Mesenchymal stem cell (in vitro differentiated cells and primary cell): ENCODE measurements around the gene HIVEP3.

Experiments
- DNase-seq: peaks from one replicate; pipeline ENCODE4 v3.0.0-alpha.2; 2013
- H2AFZ ChIP-seq: one replicate; pipeline ENCODE4 v1.6.1; 2013; ENCODE audit warnings: low read depth, mild to moderate bottlenecking, control low read depth, inconsistent platforms, low read length, moderate library complexity
- H2AK5ac ChIP-seq: 2 replicates; pipeline ENCODE4 v1.6.1; 2013; ENCODE audit warnings: low read length, moderate library complexity, mild to moderate bottlenecking, inconsistent platforms; ENCODE audit not compliant: severe bottlenecking
- H2BK120ac ChIP-seq: one replicate; pipeline ENCODE4 v1.6.1; 2013; ENCODE audit warnings: low read depth, mild to moderate bottlenecking, inconsistent platforms, low read length, moderate library complexity
- H2BK12ac ChIP-seq, 2 experiments: one replicate each; pipeline ENCODE4 v1.6.1; 2013; ENCODE audit warnings: inconsistent platforms in 2 of 2, low read length in 2 of 2, mild to moderate bottlenecking in 2 of 2, moderate library complexity in 2 of 2, control low read depth in 1 of 2
- H2BK15ac ChIP-seq: one replicate; pipeline ENCODE4 v1.6.1; 2013; ENCODE audit warnings: mild to moderate bottlenecking, low read depth, inconsistent platforms; ENCODE audit not compliant: poor library complexity, severe bottlenecking
- H2BK5ac ChIP-seq: 2 replicates; pipeline ENCODE4 v1.6.1; 2013; ENCODE audit warnings: low read depth, mild to moderate bottlenecking, low read length, control low read depth, inconsistent platforms; ENCODE audit not compliant: poor library complexity, severe bottlenecking
- H3K14ac ChIP-seq, 2 experiments: one replicate each; pipeline ENCODE4 v1.6.1; 2013; ENCODE audit warnings: inconsistent platforms in 2 of 2, low read length in 2 of 2, control low read depth in 1 of 2, mild to moderate bottlenecking in 1 of 2, moderate library complexity in 1 of 2
- H3K18ac ChIP-seq, 2 experiments: one replicate each; pipeline ENCODE4 v1.6.1; 2013; ENCODE audit warnings: inconsistent platforms in 2 of 2, low read length in 2 of 2, control low read depth in 1 of 2, low read depth in 1 of 2, mild to moderate bottlenecking in 1 of 2
- H3K23ac ChIP-seq, 2 experiments: one replicate each; pipeline ENCODE4 v1.6.1; 2013; ENCODE audit warnings: inconsistent platforms in 2 of 2, low read length in 2 of 2, mild to moderate bottlenecking in 2 of 2, moderate library complexity in 2 of 2, control low read depth in 1 of 2
- H3K27ac ChIP-seq: 2 replicates; pipeline ENCODE4 v1.5.1; 2013; ENCODE audit warnings: mild to moderate bottlenecking, moderate library complexity, low read length, control low read depth, inconsistent platforms; ENCODE audit not compliant: poor library complexity, severe bottlenecking
- H3K27me3 ChIP-seq, 2 experiments: 2 replicates each; pipeline versions ENCODE4 v1.6.1 to v1.7.0; 2013; ENCODE audit warnings: low read length in 2 of 2, mild to moderate bottlenecking in 2 of 2, moderate library complexity in 2 of 2, control low read depth in 1 of 2, inconsistent platforms in 1 of 2; ENCODE audit not compliant: control insufficient read depth in 1 of 2, insufficient read depth in 1 of 2
- H3K36me3 ChIP-seq, 2 experiments: 2 replicates each; pipeline versions ENCODE4 v1.6.1 to v1.7.0; 2013; ENCODE audit warnings: low read length in 2 of 2, control low read depth in 1 of 2, inconsistent platforms in 1 of 2, low read depth in 1 of 2, mild to moderate bottlenecking in 1 of 2; ENCODE audit not compliant: insufficient read depth in 2 of 2, control insufficient read depth in 1 of 2
- H3K4ac ChIP-seq, 2 experiments: one replicate each; pipeline ENCODE4 v1.6.1; 2013; ENCODE audit warnings: inconsistent platforms in 2 of 2, low read length in 2 of 2, mild to moderate bottlenecking in 2 of 2, moderate library complexity in 2 of 2, control low read depth in 1 of 2, low read depth in 1 of 2
- H3K4me1 ChIP-seq: 2 replicates; pipeline ENCODE4 v1.6.1; 2013; ENCODE audit warnings: low read depth, low read length, control low read depth; ENCODE audit not compliant: control insufficient read depth, insufficient read depth
- H3K4me2 ChIP-seq: 2 replicates; pipeline ENCODE4 v1.6.1; 2013; ENCODE audit warnings: low read length, mild to moderate bottlenecking, inconsistent platforms; ENCODE audit not compliant: poor library complexity, severe bottlenecking
- H3K4me3 ChIP-seq, 2 experiments: 2 replicates each; pipeline versions ENCODE4 v1.5.1 to v1.7.0; 2013; ENCODE audit warnings: low read length in 2 of 2, mild to moderate bottlenecking in 2 of 2, control low read depth in 1 of 2, low read depth in 1 of 2; ENCODE audit not compliant: insufficient read depth in 1 of 2
- H3K79me1 ChIP-seq: replicated peaks from 2 replicates; pipeline ENCODE4 v1.6.1; 2013; ENCODE audit warnings: mild to moderate bottlenecking, control low read depth, low read length, inconsistent platforms; ENCODE audit not compliant: poor library complexity, severe bottlenecking
- H3K9ac ChIP-seq: 2 replicates; pipeline ENCODE4 v1.7.0; 2013; ENCODE audit warnings: mild to moderate bottlenecking, low read length, moderate library complexity
- H3K9me3 ChIP-seq: 2 replicates; pipeline ENCODE4 v1.7.0; 2013; ENCODE audit warnings: mild to moderate bottlenecking, low read length; ENCODE audit not compliant: control insufficient read depth
- H4K8ac ChIP-seq: one replicate; pipeline ENCODE4 v1.6.1; 2013; ENCODE audit warnings: inconsistent platforms, mild to moderate bottlenecking, low read length, moderate library complexity
- H4K91ac ChIP-seq: one replicate; pipeline ENCODE4 v1.6.1; 2013; ENCODE audit warnings: mild to moderate bottlenecking, low read length, inconsistent platforms
- WGBS: methylation state at CpG from one replicate; pipeline ENCODE4 v1.1.7; 2013; ENCODE audit warnings: mixed read lengths; 5-methylcytosine and 5-hydroxymethylcytosine counted together

The HIVEP3 gene

DNA sequence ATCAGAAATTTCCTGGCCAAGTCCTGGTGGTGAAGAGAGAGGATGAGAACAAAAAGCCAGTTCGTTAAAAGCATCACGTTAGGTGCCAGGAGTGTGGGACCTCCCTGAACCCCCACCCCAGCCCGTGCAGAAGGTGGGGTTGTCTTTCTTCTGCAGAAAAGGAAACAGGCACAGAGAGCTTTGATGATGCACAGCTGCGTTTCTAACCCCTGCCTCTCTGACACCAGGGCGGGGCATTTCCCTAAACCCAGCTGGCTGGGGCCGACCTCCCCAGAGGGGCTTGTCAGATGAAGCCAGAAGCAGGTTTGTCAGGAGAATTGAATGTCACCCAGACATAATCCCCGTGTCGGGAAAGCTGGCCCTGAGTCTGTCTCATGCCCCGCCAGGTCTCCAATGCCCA is 244.9 kb downstream of the HIVEP3 start:
- H3K27ac ChIP-seq = no peak overlapping the region
- H3K36me3 ChIP-seq = no peaks in the 10 kb centered on the region
- no peak overlapping the region for H3K23ac ChIP-seq
- peaks cover 43% of the 10 kb centered on the region for H3K4me1 ChIP-seq
- no peak overlapping the region for H2BK15ac ChIP-seq
- H3K4me3 ChIP-seq = no peak overlapping the region
- 71% methylated on average over 6 of the region's 9 CpGs for WGBS
- H3K14ac ChIP-seq = no peak overlapping the region
- no peaks in the 10 kb centered on the region for H3K9me3 ChIP-seq
- no peak overlapping the region for H3K9ac ChIP-seq
- H2BK5ac ChIP-seq = no peak overlapping the region
- no peak overlapping the region for H4K91ac ChIP-seq
- H3K4me2 ChIP-seq = no peak overlapping the region
- H2AFZ ChIP-seq = no peak overlapping the region
- H3K18ac ChIP-seq = no peak overlapping the region
- H3K27me3 ChIP-seq = peaks cover 0 to 29% of the 10 kb centered on the region in 2 experiments
- H2AK5ac ChIP-seq = peak overlapping the region; percentile 29
- peak overlapping the region in 1 of 2 experiments; percentile 13 for H2BK12ac ChIP-seq
- no peak overlapping the region for H3K4ac ChIP-seq
- no peak for DNase-seq
- no peak overlapping the region for H4K8ac ChIP-seq
- H2BK120ac ChIP-seq = no peak overlapping the region
- H3K79me1 ChIP-seq = no peaks in the 10 kb centered on the region

DNA sequence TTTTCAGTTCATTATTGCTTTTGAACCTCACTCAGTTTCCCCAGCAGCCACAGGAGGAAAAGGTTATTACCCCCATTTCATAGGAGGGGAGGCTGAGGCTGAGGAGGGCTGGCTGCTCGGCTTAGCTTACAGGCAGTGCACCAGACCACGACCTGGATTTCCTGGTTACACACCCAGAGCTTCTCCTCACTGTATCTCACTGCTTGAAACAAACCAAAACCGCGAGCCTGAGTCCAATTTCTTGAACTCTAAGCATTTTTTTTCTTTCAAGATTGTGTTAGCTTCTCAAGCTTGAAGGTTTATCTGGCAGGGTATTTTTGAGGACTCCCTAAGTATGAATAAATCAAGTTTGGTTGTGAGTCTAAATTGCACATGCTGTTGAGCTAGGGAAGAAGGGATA is 245.3 kb downstream of the HIVEP3 start:
- no peak overlapping the region for H3K4me2 ChIP-seq
- peak overlapping the region in 1 of 2 experiments; percentile 24 for H3K4ac ChIP-seq
- no peaks in the 10 kb centered on the region for H3K9me3 ChIP-seq
- peak overlapping the region; percentile 18 to 37 for H2BK12ac ChIP-seq
- no peaks in the 10 kb centered on the region for H3K36me3 ChIP-seq
- no peak overlapping the region for H3K23ac ChIP-seq
- no peak overlapping the region for H2BK15ac ChIP-seq
- H3K79me1 ChIP-seq = no peaks in the 10 kb centered on the region
- H2AK5ac ChIP-seq = no peak overlapping the region
- H4K8ac ChIP-seq = no peak overlapping the region
- peak overlapping the region in 1 of 2 experiments; percentile 28 for H3K18ac ChIP-seq
- no peak overlapping the region for H3K27ac ChIP-seq
- peak overlapping the region; percentile 23 for H3K9ac ChIP-seq
- H3K4me3 ChIP-seq = no peak overlapping the region
- no peak overlapping the region for H2AFZ ChIP-seq
- H2BK120ac ChIP-seq = no peak overlapping the region
- H4K91ac ChIP-seq = no peak overlapping the region
- H2BK5ac ChIP-seq = no peak overlapping the region
- WGBS = 80% methylated on average over 4 of the region's 4 CpGs
- H3K14ac ChIP-seq = no peak overlapping the region
- peaks cover 39% of the 10 kb centered on the region for H3K4me1 ChIP-seq
- DNase-seq = no peak
- H3K27me3 ChIP-seq = peaks cover 0 to 29% of the 10 kb centered on the region in 2 experiments

DNA sequence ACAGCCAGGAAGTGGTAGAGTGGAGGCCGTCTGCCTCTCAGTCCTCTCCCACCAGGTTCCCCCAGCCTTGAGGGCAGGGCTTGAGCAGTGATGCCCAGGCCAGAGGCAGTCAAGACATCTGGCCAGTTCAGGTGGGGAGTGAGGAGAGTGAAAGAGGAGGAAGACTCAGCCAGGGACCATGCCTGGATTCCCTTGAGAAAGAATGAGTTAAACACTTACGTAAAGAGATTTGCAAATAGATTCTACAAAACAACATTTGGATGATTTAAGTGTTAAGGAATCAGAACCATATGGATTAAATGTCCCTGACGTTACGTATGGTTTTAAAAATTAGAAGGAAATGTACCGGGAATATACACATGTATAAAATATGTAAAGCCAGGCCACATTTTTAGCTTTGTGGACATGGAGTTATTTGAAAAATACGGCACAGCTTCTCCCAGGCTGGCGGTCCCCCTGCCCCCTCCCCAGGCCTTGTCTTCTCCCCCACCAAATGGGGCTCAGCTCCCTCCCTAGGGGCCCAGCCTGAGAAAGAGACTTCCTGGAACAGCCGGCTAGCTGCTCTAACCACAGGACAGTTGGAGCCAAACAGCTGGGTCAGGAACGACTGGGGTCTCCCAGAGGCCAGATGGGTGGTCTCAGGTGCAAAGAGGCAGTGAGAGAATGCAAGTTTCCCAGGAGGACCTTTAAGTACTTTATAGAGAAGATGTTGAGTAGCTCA is 245.9 kb downstream of the HIVEP3 start:
- Histone ChIP-seq H3K4ac (peak overlapping the region in 1 of 2 experiments; percentile 24), H2AK5ac (peak overlapping the region; percentile 71), H3K79me1 (no peaks in the 10 kb centered on the region), H4K8ac (no peak overlapping the region), H2BK120ac (no peak overlapping the region), H3K18ac (peak overlapping the region in 1 of 2 experiments; percentile 58), H3K27ac (no peak overlapping the region), H4K91ac (peak overlapping the region; percentile 81), H3K4me3 (no peak overlapping the region), H3K36me3 (no peaks in the 10 kb centered on the region), H3K9ac (peak overlapping the region; percentile 23), H3K27me3 (peaks cover 0 to 29% of the 10 kb centered on the region in 2 experiments), H3K9me3 (no peaks in the 10 kb centered on the region), H3K23ac (no peak overlapping the region), H2BK15ac (no peak overlapping the region), H2BK5ac (no peak overlapping the region), H3K14ac (no peak overlapping the region), H2BK12ac (peak overlapping the region in 1 of 2 experiments; percentile 18), H2AFZ (no peak overlapping the region), H3K4me1 (peaks cover 33% of the 10 kb centered on the region), H3K4me2 (no peak overlapping the region)
- no peak for DNase-seq
- WGBS = 56% methylated on average over 8 of the region's 9 CpGs

DNA sequence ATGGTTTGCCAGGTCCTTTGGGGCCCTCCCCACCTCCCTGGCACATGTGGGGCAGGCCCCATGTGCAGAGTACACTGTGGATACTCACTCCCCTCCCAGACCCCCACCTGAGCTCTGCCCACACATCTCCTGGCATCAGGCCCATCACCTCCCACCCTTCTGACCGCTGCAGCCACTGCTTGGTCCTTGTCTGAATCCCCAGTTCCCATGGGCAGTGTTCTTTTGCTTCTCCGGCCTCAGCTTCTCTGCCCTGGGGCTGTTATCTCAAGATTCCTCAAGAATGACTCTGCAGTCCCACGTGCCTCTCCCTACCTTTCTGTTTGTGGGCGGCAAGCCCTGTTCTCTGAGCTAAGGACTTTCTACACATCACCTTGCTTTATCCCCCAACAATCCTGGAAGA is 246.5 kb downstream of the HIVEP3 start:
- no peak overlapping the region for H3K27ac ChIP-seq
- no peak overlapping the region for H2BK5ac ChIP-seq
- no peak overlapping the region for H3K4me3 ChIP-seq
- H2BK12ac ChIP-seq = peak overlapping the region in 1 of 2 experiments; percentile 37
- no peaks in the 10 kb centered on the region for H3K79me1 ChIP-seq
- H3K4me2 ChIP-seq = no peak overlapping the region
- peaks cover 34% of the 10 kb centered on the region for H3K4me1 ChIP-seq
- WGBS = 23% methylated on average over 4 of the region's 4 CpGs
- H3K9ac ChIP-seq = no peak overlapping the region
- no peak overlapping the region for H3K14ac ChIP-seq
- H3K23ac ChIP-seq = no peak overlapping the region
- no peak overlapping the region for H4K8ac ChIP-seq
- DNase-seq = peak; percentile 60
- no peak overlapping the region for H2AK5ac ChIP-seq
- peak overlapping the region; percentile 8 for H4K91ac ChIP-seq
- no peak overlapping the region for H2AFZ ChIP-seq
- peak overlapping the region in 1 of 2 experiments; percentile 72 for H3K18ac ChIP-seq
- no peak overlapping the region for H2BK15ac ChIP-seq
- H3K4ac ChIP-seq = peak overlapping the region in 1 of 2 experiments; percentile 31
- H3K36me3 ChIP-seq = no peaks in the 10 kb centered on the region
- peaks cover 0 to 29% of the 10 kb centered on the region in 2 experiments for H3K27me3 ChIP-seq
- no peaks in the 10 kb centered on the region for H3K9me3 ChIP-seq
- H2BK120ac ChIP-seq = no peak overlapping the region
